ENCODE measurements around the gene AFDN.
A peak's percentile ranks its signal among the peaks of the same experiment; 100 is the strongest.

The AFDN gene

GRCh38 chr6:167932468-167933276, 106.0 kb downstream of the AFDN start:
- no peak for TF ChIP-seq CTCF (conservative IDR thresholded peaks at IDR 0.05; ENCODE audit: control insufficient read depth, insufficient read depth, low read depth, low read length)
- H3K4me3 ChIP-seq (ENCODE audit: control insufficient read depth, low read depth, low read length), result no peak overlapping the region
- peak; percentile 31 for DNase-seq (ENCODE audit: low read depth)

DNA sequence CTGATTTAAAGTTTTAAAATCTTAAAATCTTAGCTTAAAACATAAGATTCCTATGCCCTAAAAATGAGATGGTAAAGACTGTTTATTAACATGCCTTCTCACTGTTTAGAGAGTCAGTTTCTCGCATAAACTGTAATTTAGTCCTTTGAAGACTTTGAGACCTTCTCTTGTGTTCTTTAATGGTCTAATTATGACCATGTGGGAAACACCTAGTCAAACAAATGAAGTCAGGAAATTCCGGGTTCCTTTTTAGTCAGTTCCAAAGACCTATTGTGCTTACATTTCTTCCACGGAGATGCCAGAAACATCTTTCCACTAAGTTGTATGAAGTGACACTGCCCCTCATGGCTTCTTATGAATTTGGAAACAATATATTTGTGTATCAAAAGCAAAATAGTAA, 106.6 kb downstream of the AFDN start:
- TF ChIP-seq CTCF (conservative IDR thresholded peaks at IDR 0.05; ENCODE audit: control insufficient read depth, insufficient read depth, low read depth, low read length), result no peak
- no peak overlapping the region for H3K4me3 ChIP-seq (ENCODE audit: control insufficient read depth, low read depth, low read length)
- DNase-seq (ENCODE audit: low read depth), result no peak

DNA sequence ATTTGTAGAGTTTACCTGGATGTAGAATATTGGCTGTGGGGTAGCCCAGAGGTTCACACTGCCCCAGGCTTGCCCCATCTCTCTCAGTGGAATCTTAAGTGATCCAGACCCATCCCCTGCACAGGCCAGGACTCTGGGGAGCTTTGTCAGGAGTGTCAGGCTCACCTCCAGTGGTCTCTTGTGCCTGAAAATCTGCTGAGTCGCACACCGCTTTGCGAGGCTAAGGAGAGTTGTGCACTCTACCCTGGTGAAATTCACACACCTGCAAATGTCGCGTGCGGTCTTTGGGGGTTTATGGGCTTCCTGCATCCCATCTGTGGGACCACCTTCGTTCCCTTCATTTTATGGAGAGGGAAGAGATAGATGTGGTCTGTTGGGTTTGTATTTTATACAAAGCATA, 107.1 kb downstream of the AFDN start:
- no peak for DNase-seq (ENCODE audit: low read depth)
- H3K4me3 ChIP-seq (ENCODE audit: control insufficient read depth, low read depth, low read length), result no peak overlapping the region
- TF ChIP-seq CTCF (conservative IDR thresholded peaks at IDR 0.05; ENCODE audit: control insufficient read depth, insufficient read depth, low read depth, low read length), result no peak

DNA sequence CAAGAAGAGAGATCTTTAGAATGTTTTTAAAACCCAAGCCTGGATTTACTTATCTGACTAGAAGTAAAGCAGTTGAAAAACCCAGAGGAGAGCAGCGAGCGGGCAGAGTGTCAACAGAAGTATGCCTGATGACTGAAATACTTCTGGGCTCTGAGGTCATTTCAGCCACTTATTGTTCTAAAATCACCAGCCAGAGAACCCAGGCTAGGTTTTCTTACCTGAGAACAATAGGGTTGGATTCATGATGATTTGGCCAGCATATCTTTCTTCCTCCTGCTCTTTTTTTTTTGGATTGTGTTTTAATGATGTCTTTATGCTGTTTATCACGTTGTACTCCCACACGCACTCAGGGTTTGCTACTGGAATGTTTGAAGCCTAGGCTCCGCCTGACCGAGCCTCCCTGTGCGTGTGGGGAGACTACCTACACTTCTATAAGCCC, 107.7 kb downstream of the AFDN start:
- no peak overlapping the region for H3K4me3 ChIP-seq (ENCODE audit: control insufficient read depth, low read depth, low read length)
- no peak for TF ChIP-seq CTCF (conservative IDR thresholded peaks at IDR 0.05; ENCODE audit: control insufficient read depth, insufficient read depth, low read depth, low read length)
- no peak for DNase-seq (ENCODE audit: low read depth)

- peak; percentile 7 for DNase-seq (ENCODE audit: low read depth)
- no peak overlapping the region for H3K4me3 ChIP-seq (ENCODE audit: control insufficient read depth, low read depth, low read length)
- no peak for TF ChIP-seq CTCF (conservative IDR thresholded peaks at IDR 0.05; ENCODE audit: control insufficient read depth, insufficient read depth, low read depth, low read length)
Observed at GRCh38 chr6:167936051-167936450, 109.3 kb downstream of the AFDN start.

DNA sequence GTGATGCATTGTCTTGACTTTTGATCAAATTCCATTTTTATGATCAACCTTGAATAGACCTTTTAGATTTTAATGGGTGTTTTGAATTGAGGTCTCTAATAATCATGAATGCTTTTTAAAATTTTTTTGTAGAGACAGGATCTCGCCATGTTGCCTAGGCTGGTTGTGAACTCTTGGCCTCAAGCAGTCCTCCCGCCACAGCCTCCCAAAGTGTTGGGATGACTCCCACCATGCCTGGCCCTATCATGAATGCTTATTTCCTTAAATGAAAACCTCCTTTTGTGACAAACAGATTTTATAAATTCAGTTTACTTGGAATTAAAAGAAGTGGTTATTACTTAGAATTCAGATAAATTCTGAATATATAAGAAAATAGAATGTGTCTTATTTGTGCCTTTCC, 110.6 kb downstream of the AFDN start:
- DNase-seq (ENCODE audit: low read depth), result no peak
- TF ChIP-seq CTCF (conservative IDR thresholded peaks at IDR 0.05; ENCODE audit: control insufficient read depth, insufficient read depth, low read depth, low read length), result no peak
- no peak overlapping the region for H3K4me3 ChIP-seq (ENCODE audit: control insufficient read depth, low read depth, low read length)

Measured in fibroblast of mammary gland (primary cell).